ENCODE data around the gene PLEKHG3. TPM values are rescaled to one million over a fixed set of nuclear protein-coding genes. Genes with fewer than 3 reads are reported as not detected.

Gene PLEKHG3
- total RNA-seq, 6 experiments from 2014 or later: 6.0 to 11.7 (median 9.2) TPM

GRCh38 chr14:64748521-64748920 is 44.3 kb downstream of the PLEKHG3 start:
- Mint-ChIP-seq H3K9me3 (no peaks in the 10 kb centered on the region), H3K4me3 (no peak overlapping the region), H3K27me3 (ENCODE audit: insufficient read depth) (peaks cover 1% of the 10 kb centered on the region), H3K4me1 (ENCODE audit: low read depth) (peaks cover 14% of the 10 kb centered on the region), H3K36me3 (ENCODE audit: low read depth) (peaks cover 5% of the 10 kb centered on the region), H3K27ac (no peak overlapping the region)
- no peak for DNase-seq
- no peak for TF ChIP-seq CTCF (IDR thresholded peaks at IDR 0.05)

GRCh38 chr14:64748995-64749714 is 44.9 kb downstream of the PLEKHG3 start:
- DNase-seq: no peak
- Mint-ChIP-seq H3K4me1 (ENCODE audit: low read depth) (peaks cover 14% of the 10 kb centered on the region), H3K27ac (no peak overlapping the region), H3K36me3 (ENCODE audit: low read depth) (peaks cover 2% of the 10 kb centered on the region), H3K27me3 (ENCODE audit: insufficient read depth) (peaks cover 1% of the 10 kb centered on the region), H3K4me3 (no peak overlapping the region), H3K9me3 (no peaks in the 10 kb centered on the region)
- TF ChIP-seq CTCF (IDR thresholded peaks at IDR 0.05): no peak

GRCh38 chr14:64752909-64753308 is 48.7 kb downstream of the PLEKHG3 start:
- Mint-ChIP-seq H3K36me3 (ENCODE audit: low read depth) (no peaks in the 10 kb centered on the region), H3K27ac (no peak overlapping the region), H3K4me1 (ENCODE audit: low read depth) (peaks cover 31% of the 10 kb centered on the region), H3K27me3 (ENCODE audit: insufficient read depth) (no peaks in the 10 kb centered on the region; the same call in 1 of the 2 replicates), H3K4me3 (no peak overlapping the region), H3K9me3 (no peaks in the 10 kb centered on the region)
- DNase-seq: no peak
- no peak for TF ChIP-seq CTCF (IDR thresholded peaks at IDR 0.05)

GRCh38 chr14:64753374-64753773 is 49.1 kb downstream of the PLEKHG3 start:
- H3K9me3 Mint-ChIP-seq: no peaks in the 10 kb centered on the region
- TF ChIP-seq CTCF (IDR thresholded peaks at IDR 0.05): no peak
- no peaks in the 10 kb centered on the region; the same call in 1 of the 2 replicates for H3K27me3 Mint-ChIP-seq (ENCODE audit: insufficient read depth)
- H3K4me1 Mint-ChIP-seq (ENCODE audit: low read depth): peaks cover 36% of the 10 kb centered on the region
- H3K4me3 Mint-ChIP-seq: no peak overlapping the region
- H3K36me3 Mint-ChIP-seq (ENCODE audit: low read depth): no peaks in the 10 kb centered on the region
- no peak overlapping the region for H3K27ac Mint-ChIP-seq
- DNase-seq: no peak

GRCh38 chr14:64753999-64754398 is 49.8 kb downstream of the PLEKHG3 start:
- H3K27me3 Mint-ChIP-seq (ENCODE audit: insufficient read depth): no peaks in the 10 kb centered on the region
- TF ChIP-seq CTCF (IDR thresholded peaks at IDR 0.05): no peak
- H3K4me3 Mint-ChIP-seq: no peak overlapping the region
- H3K36me3 Mint-ChIP-seq (ENCODE audit: low read depth): no peaks in the 10 kb centered on the region
- DNase-seq: no peak
- H3K9me3 Mint-ChIP-seq: no peaks in the 10 kb centered on the region
- peaks cover 42% of the 10 kb centered on the region for H3K4me1 Mint-ChIP-seq (ENCODE audit: low read depth)
- H3K27ac Mint-ChIP-seq: no peak overlapping the region
